Mammary epithelial cell (primary cell): ENCODE measurements around the gene IL20.

Source experiments
- CTCF ChIP-seq, 2 donors: IDR thresholded peaks in 1 of 2; conservative IDR thresholded peaks in 1 of 2; 2 replicates each; pipeline ENCODE4 v1.5.1; 2011 to 2012; ENCODE audit warnings: inconsistent platforms in 2 of 2, low read length in 2 of 2, mild to moderate bottlenecking in 2 of 2, control low read depth in 1 of 2, low read depth in 1 of 2; ENCODE audit not compliant: insufficient read depth in 1 of 2; ENCODE audit errors: extremely low read depth in 1 of 2
- EZH2 ChIP-seq: IDR thresholded peaks from 2 replicates; pipeline ENCODE4 v1.6.1; 2012; ENCODE audit warnings: low read length, inconsistent platforms, borderline replicate concordance

GRCh38 chr1:206868264-206868663, 2.8 kb downstream of the IL20 start:
- TF ChIP-seq EZH2 = no peak
- no peak for TF ChIP-seq CTCF (conservative IDR thresholded peaks at IDR 0.05 in 1 of 2, IDR thresholded peaks at IDR 0.05 in 1 of 2; ENCODE audit: extremely low read depth in 1 of 2, insufficient read depth in 1 of 2, low read depth in 1 of 2, low read length in 2 of 2)
